ENCODE measurements around the gene PRKACB. TPM values are rescaled to one million over a fixed set of nuclear protein-coding genes. Genes with fewer than 3 reads are reported as not detected.

Gene PRKACB
- polyA plus RNA-seq, 1 donor (not counting 4 experiments of a cell fraction or from before 2014, with no cell fraction given) = 15.3 TPM

- dilution Hi-C loops (cut with MboI; ENCODE audit: extremely low pct_ligation_motif_present, low sequenced_read_pairs) = no loop called here
- H3K4me1 ChIP-seq (ENCODE audit: control insufficient read depth, extremely low read depth, insufficient read depth, low read length) = no peaks in the 10 kb centered on the region
- TF ChIP-seq CTCF (optimal IDR thresholded peaks at IDR 0.05 in 1 of 3, IDR thresholded peaks at IDR 0.05 in 1 of 3, conservative IDR thresholded peaks at IDR 0.05 in 1 of 3; ENCODE audit: extremely low read depth in 1 of 3, insufficient read depth in 2 of 3, low read length in 3 of 3) = no peak
- no peak for TF ChIP-seq EZH2 (IDR thresholded peaks at IDR 0.05; ENCODE audit: low read length)
- H3K4me3 ChIP-seq (ENCODE audit: control insufficient read depth in 2 of 3, extremely low read depth in 1 of 3, insufficient read depth in 2 of 3, low read depth in 1 of 3, low read length in 3 of 3) = no peak overlapping the region
- no peak overlapping the region for H2AFZ ChIP-seq (ENCODE audit: control insufficient read depth, low read length)
- no peaks in the 10 kb centered on the region for H3K9me1 ChIP-seq (ENCODE audit: control insufficient read depth, extremely low read depth, insufficient read depth, low read length)
- no peaks in the 10 kb centered on the region for H3K79me2 ChIP-seq (ENCODE audit: control insufficient read depth, insufficient read depth, low read length)
- FAIRE-seq = no peak
- no peaks in the 10 kb centered on the region for H3K27me3 ChIP-seq (ENCODE audit: control insufficient read depth, extremely low read depth, insufficient read depth, low read length)
- H3K9ac ChIP-seq (ENCODE audit: control insufficient read depth, extremely low read depth, insufficient read depth, low read length) = no peak overlapping the region
- no peak overlapping the region for H3K27ac ChIP-seq (ENCODE audit: control insufficient read depth, insufficient read depth, low read length)
- H3K9me3 ChIP-seq (ENCODE audit: control insufficient read depth, low read depth, low read length) = no peaks in the 10 kb centered on the region
- no peak overlapping the region for H3K4me2 ChIP-seq (ENCODE audit: control insufficient read depth, extremely low read depth, insufficient read depth, low read depth, low read length)
- no peak for DNase-seq (ENCODE audit: low read depth, low spot score)
- H3K36me3 ChIP-seq (ENCODE audit: control insufficient read depth in 2 of 2, extremely low read depth in 1 of 2, insufficient read depth in 2 of 2, low read length in 2 of 2) = no peaks in the 10 kb centered on the region
- no peaks in the 10 kb centered on the region for H4K20me1 ChIP-seq (ENCODE audit: control insufficient read depth, extremely low read depth, insufficient read depth, low read length)
These were observed 27.5 kb upstream of the PRKACB start for GRCh38 chr1:84116558-84116957.

DNA sequence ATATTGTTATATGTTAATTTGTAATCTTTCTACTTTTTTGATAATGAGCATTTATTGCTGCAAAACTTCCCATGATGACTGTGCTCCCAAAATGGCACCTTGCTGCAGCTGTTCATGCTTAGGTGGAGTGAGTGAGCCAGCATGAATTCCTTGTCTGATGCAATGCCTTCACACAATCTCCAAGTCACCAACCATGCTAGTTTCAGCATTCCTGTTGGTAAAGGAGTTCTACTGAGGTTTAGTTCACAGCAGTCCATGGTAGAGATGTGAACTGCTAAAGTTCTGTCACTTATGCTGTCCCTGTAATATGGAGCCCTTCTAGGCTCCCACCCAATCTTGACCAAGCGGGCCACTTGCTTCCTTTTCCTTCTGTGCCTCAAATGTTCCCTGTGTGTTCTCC is 26.2 kb upstream of the PRKACB start:
- H3K36me3 ChIP-seq (ENCODE audit: control insufficient read depth in 2 of 2, extremely low read depth in 1 of 2, insufficient read depth in 2 of 2, low read length in 2 of 2) = no peaks in the 10 kb centered on the region
- no peak overlapping the region for H3K4me3 ChIP-seq (ENCODE audit: control insufficient read depth in 2 of 3, extremely low read depth in 1 of 3, insufficient read depth in 2 of 3, low read depth in 1 of 3, low read length in 3 of 3)
- no peaks in the 10 kb centered on the region for H3K79me2 ChIP-seq (ENCODE audit: control insufficient read depth, insufficient read depth, low read length)
- dilution Hi-C loops (cut with MboI; ENCODE audit: extremely low pct_ligation_motif_present, low sequenced_read_pairs) = no loop called here
- no peak overlapping the region for H3K4me2 ChIP-seq (ENCODE audit: control insufficient read depth, extremely low read depth, insufficient read depth, low read depth, low read length)
- no peak for TF ChIP-seq EZH2 (IDR thresholded peaks at IDR 0.05; ENCODE audit: low read length)
- no peak for TF ChIP-seq CTCF (optimal IDR thresholded peaks at IDR 0.05 in 1 of 3, IDR thresholded peaks at IDR 0.05 in 1 of 3, conservative IDR thresholded peaks at IDR 0.05 in 1 of 3; ENCODE audit: extremely low read depth in 1 of 3, insufficient read depth in 2 of 3, low read length in 3 of 3)
- no peaks in the 10 kb centered on the region for H3K27me3 ChIP-seq (ENCODE audit: control insufficient read depth, extremely low read depth, insufficient read depth, low read length)
- FAIRE-seq (peak; percentile 39), DNase-seq (ENCODE audit: low read depth, low spot score) (no peak)
- H3K27ac ChIP-seq (ENCODE audit: control insufficient read depth, insufficient read depth, low read length) = no peak overlapping the region
- H2AFZ ChIP-seq (ENCODE audit: control insufficient read depth, low read length) = no peak overlapping the region
- no peak overlapping the region for H3K9ac ChIP-seq (ENCODE audit: control insufficient read depth, extremely low read depth, insufficient read depth, low read length)
- H3K9me1 ChIP-seq (ENCODE audit: control insufficient read depth, extremely low read depth, insufficient read depth, low read length) = no peaks in the 10 kb centered on the region
- no peaks in the 10 kb centered on the region for H3K4me1 ChIP-seq (ENCODE audit: control insufficient read depth, extremely low read depth, insufficient read depth, low read length)
- H4K20me1 ChIP-seq (ENCODE audit: control insufficient read depth, extremely low read depth, insufficient read depth, low read length) = no peaks in the 10 kb centered on the region
- H3K9me3 ChIP-seq (ENCODE audit: control insufficient read depth, low read depth, low read length) = no peaks in the 10 kb centered on the region
